Fibroblast of the aortic adventitia (primary cell): ENCODE measurements around the gene ASS1. TPM values are rescaled to one million over a fixed set of nuclear protein-coding genes. Genes with fewer than 3 reads are reported as not detected.

ENCODE experiments used
- DNase-seq: peaks from one replicate; pipeline ENCODE4 v3.0.0-alpha.2; 2010; ENCODE audit warnings: low read depth
- H3K4me3 ChIP-seq: 2 replicates; pipeline ENCODE4 v1.5.1; 2011; ENCODE audit warnings: low read depth, mild to moderate bottlenecking, control low read depth, low read length, moderate library complexity
- CTCF ChIP-seq: IDR thresholded peaks from 2 replicates; pipeline ENCODE4 v1.5.1; 2011; ENCODE audit warnings: mild to moderate bottlenecking, low read length, control low read depth, inconsistent platforms; ENCODE audit not compliant: insufficient read depth
- total RNA-seq: library from RNA; depleted of rRNA; stranded (reverse); fragments of >200 nt; gene quantifications from 2 replicates; pipeline ENCODE4 v1.2.3, GENCODE V29; 2012; ENCODE audit warnings: low replicate concordance

The ASS1 gene
- total RNA-seq, 1 donor: 73.1 TPM

GRCh38 chr9:130418776-130419175 is 26.0 kb upstream of the ASS1 start:
- H3K4me3 ChIP-seq: no peak overlapping the region
- DNase-seq: no peak
- no peak for TF ChIP-seq CTCF

- no peak overlapping the region for H3K4me3 ChIP-seq
- DNase-seq: no peak
- TF ChIP-seq CTCF: no peak
Measured at GRCh38 chr9:130419521-130420035, 25.2 kb upstream of the ASS1 start.

- TF ChIP-seq CTCF: no peak
- no peak overlapping the region for H3K4me3 ChIP-seq
- DNase-seq: no peak
Measured at GRCh38 chr9:130421154-130421801, 23.5 kb upstream of the ASS1 start.

- no peak for DNase-seq
- no peak for TF ChIP-seq CTCF
Measured at GRCh38 chr9:130421802-130422276, 22.9 kb upstream of the ASS1 start.

GRCh38 chr9:130422546-130422945 is 22.2 kb upstream of the ASS1 start:
- no peak for TF ChIP-seq CTCF
- no peak overlapping the region for H3K4me3 ChIP-seq
- no peak for DNase-seq

More at GRCh38 chr9:130421802-130422276, 22.9 kb upstream of the ASS1 start:
- H3K4me3 ChIP-seq: no peak overlapping the region

- no peak overlapping the region for H3K4me3 ChIP-seq
- no peak for TF ChIP-seq CTCF
- peak; percentile 19 for DNase-seq
Measured at GRCh38 chr9:130423272-130423671, 21.5 kb upstream of the ASS1 start.
